Esophagus muscularis mucosa (tissue), 4 donors: ENCODE measurements around the gene CRHR1. TPM values are rescaled to one million over a fixed set of nuclear protein-coding genes. Genes with fewer than 3 reads are reported as not detected.

Experiments
- DNase-seq: peaks from one replicate; pipeline ENCODE4 v3.0.0-alpha.2; 2017; ENCODE audit errors: extremely low spot score
- H3K27ac ChIP-seq, 4 donors: fragments of 200-600 bp; sonication (generic); replicated peaks in 1 of 4; 1 replicate in 3 of 4; 2 replicates in 1 of 4; pipeline ENCODE4 v1.5.1; 2016 to 2019; ENCODE audit warnings: mild to moderate bottlenecking in 1 of 4
- H3K27me3 ChIP-seq, 4 donors: fragments of 200-600 bp; sonication (generic); one replicate each; pipeline versions ENCODE4 v1.5.1 to v1.6.0; 2016 to 2019
- H3K36me3 ChIP-seq, 4 donors: fragments of 200-600 bp; sonication (generic); one replicate each; pipeline ENCODE4 v1.5.1; 2016 to 2019
- H3K4me1 ChIP-seq, 4 donors: fragments of 200-600 bp; sonication (generic); one replicate each; pipeline ENCODE4 v1.5.1; 2016 to 2019
- H3K4me3 ChIP-seq, 4 donors: fragments of 200-600 bp; sonication (generic); 1 replicate in 2 of 4; 2 replicates in 2 of 4; pipeline ENCODE4 v1.5.1; 2016 to 2019; ENCODE audit warnings: mild to moderate bottlenecking in 4 of 4, moderate library complexity in 1 of 4
- H3K9me3 ChIP-seq, 4 donors: fragments of 200-600 bp; sonication (generic); 1 replicate in 3 of 4; 2 replicates in 1 of 4; pipeline ENCODE4 v1.5.1; 2016 to 2019
- CTCF ChIP-seq, 3 experiments: fragments of 200-600 bp in 2 of 3; fragments of 450-650 bp in 1 of 3; sonication (generic) in 2 of 3; IDR thresholded peaks; one replicate each; pipeline ENCODE4 v1.5.1; 2017 to 2019; ENCODE audit warnings: antibody characterized with exemption in 3 of 3, mild to moderate bottlenecking in 2 of 3, moderate library complexity in 1 of 3
- EP300 ChIP-seq: sonication (generic); formaldehyde crosslinking; IDR thresholded peaks from one replicate; pipeline ENCODE4 v1.6.1; 2017; ENCODE audit warnings: antibody characterized with exemption
- POLR2A ChIP-seq: fragments of 450-650 bp; IDR thresholded peaks from one replicate; pipeline ENCODE4 v1.6.1; 2017; ENCODE audit warnings: antibody characterized with exemption, moderate library complexity, mild to moderate bottlenecking, low read depth
- POLR2AphosphoS5 ChIP-seq, 2 donors: sonication (generic); formaldehyde crosslinking; IDR thresholded peaks; one replicate each; pipeline ENCODE4 v1.6.1; 2017; ENCODE audit warnings: antibody characterized with exemption in 2 of 2
- WGBS: methylation state at CpG from one replicate; pipeline ENCODE4 v1.1.5; 2018; 5-methylcytosine and 5-hydroxymethylcytosine counted together
- intact Hi-C: fragments of 100-400 bp; cut with DNase I; formaldehyde crosslinking; loops from one replicate; pipeline ENCODE4 v1.15.1; 2023
- total RNA-seq, 4 donors: library from RNA; depleted of rRNA; stranded (reverse); fragments of >200 nt; gene quantifications; one replicate each; pipeline versions ENCODE4 v1.1.0 to v1.2.1, GENCODE V29; 2016

Gene CRHR1
- total RNA-seq, 4 donors from 2014 or later = 0.50 to 0.52 TPM; not detected in 2

GRCh38 chr17:45823598-45823997 lies 39.5 kb downstream of the CRHR1 start:
- peaks cover 0 to 57% (median 2%) of the 10 kb centered on the region in 4 donors for H3K27me3 ChIP-seq
- no peaks in the 10 kb centered on the region for H3K36me3 ChIP-seq
- intact Hi-C loops = no loop called here
- H3K27ac ChIP-seq = no peak overlapping the region
- H3K4me1 ChIP-seq = no peaks in the 10 kb centered on the region
- no peak for DNase-seq
- 83% methylated on average over 6 of the region's 10 CpGs for WGBS
- H3K9me3 ChIP-seq = no peaks in the 10 kb centered on the region
- H3K4me3 ChIP-seq = no peak overlapping the region
- TF ChIP-seq POLR2AphosphoS5 (IDR thresholded peaks at IDR 0.05) (no peak), EP300 (no peak), CTCF (IDR thresholded peaks at IDR 0.05) (no peak), POLR2A (no peak)

GRCh38 chr17:45824475-45824874 lies 40.4 kb downstream of the CRHR1 start:
- WGBS = 87% methylated on average over 3 of the region's 7 CpGs
- intact Hi-C loops = no loop called here

GRCh38 chr17:45824901-45825492 lies 40.9 kb downstream of the CRHR1 start:
- peaks cover 0 to 71% (median 2%) of the 10 kb centered on the region in 4 donors for H3K27me3 ChIP-seq
- 82% methylated on average over 9 of the region's 13 CpGs for WGBS
- intact Hi-C loops = no loop called here

More at GRCh38 chr17:45824475-45824874, 40.4 kb downstream of the CRHR1 start:
- no peaks in the 10 kb centered on the region for H3K4me1 ChIP-seq
- peaks cover 0 to 66% (median 2%) of the 10 kb centered on the region in 4 donors for H3K27me3 ChIP-seq
- no peak overlapping the region for H3K4me3 ChIP-seq
- no peak for DNase-seq
- no peak for TF ChIP-seq POLR2AphosphoS5 (IDR thresholded peaks at IDR 0.05)
- no peak for TF ChIP-seq CTCF (IDR thresholded peaks at IDR 0.05)
- TF ChIP-seq EP300 = no peak
- no peak for TF ChIP-seq POLR2A
- H3K27ac ChIP-seq = no peak overlapping the region
- no peaks in the 10 kb centered on the region for H3K9me3 ChIP-seq
- no peaks in the 10 kb centered on the region for H3K36me3 ChIP-seq

GRCh38 chr17:45825792-45826191 lies 41.7 kb downstream of the CRHR1 start:
- peaks cover 0 to 79% (median 2%) of the 10 kb centered on the region in 4 donors for H3K27me3 ChIP-seq
- 77% methylated on average over 9 of the region's 14 CpGs for WGBS
- H3K36me3 ChIP-seq = no peaks in the 10 kb centered on the region
- intact Hi-C loops = no loop called here
- no peak overlapping the region for H3K27ac ChIP-seq
- H3K9me3 ChIP-seq = no peaks in the 10 kb centered on the region
- no peak overlapping the region for H3K4me3 ChIP-seq
- no peak for TF ChIP-seq POLR2AphosphoS5 (IDR thresholded peaks at IDR 0.05)
- TF ChIP-seq CTCF (IDR thresholded peaks at IDR 0.05) = no peak
- TF ChIP-seq EP300 = no peak
- no peak for TF ChIP-seq POLR2A
- H3K4me1 ChIP-seq = no peaks in the 10 kb centered on the region
- no peak for DNase-seq

More at GRCh38 chr17:45824901-45825492, 40.9 kb downstream of the CRHR1 start:
- Histone ChIP-seq H3K4me3 (no peak overlapping the region), H3K36me3 (no peaks in the 10 kb centered on the region), H3K9me3 (no peaks in the 10 kb centered on the region), H3K27ac (no peak overlapping the region), H3K4me1 (no peaks in the 10 kb centered on the region)
- TF ChIP-seq POLR2AphosphoS5 (IDR thresholded peaks at IDR 0.05) (no peak), EP300 (no peak), POLR2A (no peak), CTCF (IDR thresholded peaks at IDR 0.05) (no peak)
- DNase-seq = no peak
